K562 (cell line): ENCODE results near the gene BLOC1S4. TPM values are rescaled to one million over a fixed set of nuclear protein-coding genes. Genes with fewer than 3 reads are reported as not detected.

Source experiments
- CBX3 ChIP-seq, 2 experiments: IDR thresholded peaks; 1 replicate in 1 of 2; 2 replicates in 1 of 2; pipeline ENCODE4 v1.6.1; 2012; ENCODE audit warnings: inconsistent platforms in 2 of 2, low read length in 2 of 2, borderline replicate concordance in 1 of 2, control low read depth in 1 of 2
- CC2D1A ChIP-seq: fragments of 450-650 bp; IDR thresholded peaks from 2 replicates; pipeline ENCODE4 v1.6.1; 2017; ENCODE audit warnings: mild to moderate bottlenecking
- ELF4 ChIP-seq: fragments of 450-650 bp; formaldehyde crosslinking; IDR thresholded peaks from 2 replicates; pipeline ENCODE4 v1.4.0; 2022; ENCODE audit warnings: missing genetic modification characterization
- FOS ChIP-seq: IDR thresholded peaks from 3 replicates; pipeline ENCODE4 v1.6.1; 2011; ENCODE audit not compliant: insufficient read length; ENCODE audit errors: extremely low read depth
- HCFC1 ChIP-seq: IDR thresholded peaks from 2 replicates; pipeline ENCODE4 v1.6.1; 2012; ENCODE audit warnings: low read depth, low read length, improper control_type of control experiment
- NR2C1 ChIP-seq, 2 experiments: fragments of 450-650 bp; IDR thresholded peaks; 2 replicates each; pipeline ENCODE4 v1.6.1; 2017; ENCODE audit warnings: mild to moderate bottlenecking in 2 of 2, antibody characterized with exemption in 1 of 2, inconsistent platforms in 1 of 2, missing compliant biosample characterization in 1 of 2, missing genetic modification characterization in 1 of 2
- PHF20 ChIP-seq: fragments of 450-650 bp; IDR thresholded peaks from 2 replicates; pipeline ENCODE4 v1.6.1; 2018; ENCODE audit not compliant: partially characterized antibody
- RBFOX2 ChIP-seq: fragments of 200-400 bp; formaldehyde crosslinking; IDR thresholded peaks from 2 replicates; pipeline ENCODE4 v1.6.1; 2017; ENCODE audit warnings: low read depth, mild to moderate bottlenecking, low read length, moderate library complexity
- RHOXF2B ChIP-seq: fragments of 250-450 bp; sonication (Bioruptor Pico); conservative IDR thresholded peaks from 2 replicates; pipeline ENCODE4 v1.5.1; 2021
- SMARCB1 ChIP-seq: IDR thresholded peaks from 2 replicates; pipeline ENCODE4 v1.6.1; 2011; ENCODE audit warnings: improper control_type of control experiment, low read depth; ENCODE audit not compliant: insufficient read length
- ZNF121 ChIP-seq: sonication (generic); formaldehyde crosslinking; conservative IDR thresholded peaks from 2 replicates; pipeline ENCODE4 v1.8.0; 2022; ENCODE audit warnings: missing genetic modification reagents
- ZNF184 ChIP-seq: sonication (generic); formaldehyde crosslinking; IDR thresholded peaks from 2 replicates; pipeline ENCODE4 v1.5.0; 2020; ENCODE audit warnings: missing genetic modification reagents
- ZNF23 ChIP-seq: fragments of 250-450 bp; sonication (Bioruptor Pico); IDR thresholded peaks from 2 replicates; pipeline ENCODE4 v1.4.0; 2020; ENCODE audit warnings: mild to moderate bottlenecking
- ZNF431 ChIP-seq: sonication (generic); formaldehyde crosslinking; IDR thresholded peaks from 2 replicates; pipeline ENCODE4 v1.8.0; 2022; ENCODE audit warnings: mild to moderate bottlenecking, missing genetic modification reagents
- polyA plus RNA-seq, 8 experiments: library from polyadenylated mRNA; depleted of rRNA in 4 of 8; stranded (reverse) in 5 of 8; unstranded in 3 of 8; fragments of >200 nt; fragmentation: Nextera tagmentation in 2 of 8; fragmentation: Illumina TruSeq in 1 of 8; extraction: Ambion mirVana in 2 of 8; extraction: Trizol in 1 of 8; gene quantifications; 2 replicates each; pipeline versions ENCODE4 v1.2.1 to v1.2.3, GENCODE V29; 2011 to 2014; ENCODE audit warnings: inconsistent platforms in 1 of 8, missing spikeins in 1 of 8
- total RNA-seq, 7 experiments: library from RNA; depleted of rRNA in 6 of 7; stranded (reverse); fragments of >200 nt in 6 of 7; fragmentation: Illumina TruSeq in 2 of 7; extraction: Trizol in 2 of 7; gene quantifications; 2 replicates each; pipeline versions ENCODE4 v1.2.1 to v1.2.3, GENCODE V29; 2011 to 2021; ENCODE audit warnings: low replicate concordance in 1 of 7
- TF ChIP-seq, protein P1 (sequence below): fragments of 200-800 bp; sonication (Bioruptor generic); IDR thresholded peaks from 2 replicates; pipeline ENCODE4 v1.6.1; 2016; ENCODE audit warnings: missing genetic modification characterization, missing compliant biosample characterization
- TF ChIP-seq, protein P2 (sequence below): sonication (generic); formaldehyde crosslinking; IDR thresholded peaks from 2 replicates; pipeline ENCODE4 v1.8.1; 2023; ENCODE audit warnings: mild to moderate bottlenecking, missing genetic modification reagents
- TF ChIP-seq, protein P3 (sequence below): sonication (generic); formaldehyde crosslinking; IDR thresholded peaks from 2 replicates; pipeline ENCODE4 v1.5.0; 2020; ENCODE audit warnings: missing genetic modification reagents
- TF ChIP-seq, protein P4 (sequence below): fragments of 250-450 bp; sonication (Bioruptor Pico); IDR thresholded peaks from 2 replicates; pipeline ENCODE4 v1.5.0; 2021
- TF ChIP-seq, protein P5 (sequence below): fragments of 450-650 bp; IDR thresholded peaks from 2 replicates; pipeline ENCODE4 v1.6.1; 2016; ENCODE audit warnings: low read depth, mild to moderate bottlenecking, moderate library complexity

BLOC1S4 gene
- total and polyA plus RNA-seq, 9 of the 15 experiments (the other 6 are each of a cell fraction or from before 2014, with no cell fraction given), result 3.1 to 31.6 (median 11.2) TPM

DNA sequence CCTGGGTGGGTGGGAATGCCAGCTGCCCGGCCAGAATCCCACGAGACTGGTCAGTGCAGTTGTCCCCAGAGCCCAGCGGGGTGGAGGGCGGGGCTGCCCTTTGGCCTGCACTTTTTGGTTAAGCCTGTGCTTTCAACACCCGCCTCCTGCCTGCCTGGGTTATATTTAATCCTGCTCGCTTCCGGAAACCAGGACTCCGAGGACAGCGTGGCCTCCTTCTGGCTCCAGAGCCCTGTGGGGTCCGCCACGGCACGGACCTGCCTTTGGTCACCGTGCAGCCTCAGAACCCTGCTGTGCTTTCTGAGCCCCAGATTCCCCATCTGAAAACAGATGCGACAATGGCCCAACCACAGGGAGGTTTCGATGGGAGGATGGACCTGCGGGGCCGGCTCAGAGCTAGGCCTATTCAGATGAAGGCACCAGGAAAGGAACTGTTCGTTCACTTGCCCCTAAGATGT lies 37.2 kb downstream of the BLOC1S4 start (continued):
- TF ChIP-seq, protein P1, sequence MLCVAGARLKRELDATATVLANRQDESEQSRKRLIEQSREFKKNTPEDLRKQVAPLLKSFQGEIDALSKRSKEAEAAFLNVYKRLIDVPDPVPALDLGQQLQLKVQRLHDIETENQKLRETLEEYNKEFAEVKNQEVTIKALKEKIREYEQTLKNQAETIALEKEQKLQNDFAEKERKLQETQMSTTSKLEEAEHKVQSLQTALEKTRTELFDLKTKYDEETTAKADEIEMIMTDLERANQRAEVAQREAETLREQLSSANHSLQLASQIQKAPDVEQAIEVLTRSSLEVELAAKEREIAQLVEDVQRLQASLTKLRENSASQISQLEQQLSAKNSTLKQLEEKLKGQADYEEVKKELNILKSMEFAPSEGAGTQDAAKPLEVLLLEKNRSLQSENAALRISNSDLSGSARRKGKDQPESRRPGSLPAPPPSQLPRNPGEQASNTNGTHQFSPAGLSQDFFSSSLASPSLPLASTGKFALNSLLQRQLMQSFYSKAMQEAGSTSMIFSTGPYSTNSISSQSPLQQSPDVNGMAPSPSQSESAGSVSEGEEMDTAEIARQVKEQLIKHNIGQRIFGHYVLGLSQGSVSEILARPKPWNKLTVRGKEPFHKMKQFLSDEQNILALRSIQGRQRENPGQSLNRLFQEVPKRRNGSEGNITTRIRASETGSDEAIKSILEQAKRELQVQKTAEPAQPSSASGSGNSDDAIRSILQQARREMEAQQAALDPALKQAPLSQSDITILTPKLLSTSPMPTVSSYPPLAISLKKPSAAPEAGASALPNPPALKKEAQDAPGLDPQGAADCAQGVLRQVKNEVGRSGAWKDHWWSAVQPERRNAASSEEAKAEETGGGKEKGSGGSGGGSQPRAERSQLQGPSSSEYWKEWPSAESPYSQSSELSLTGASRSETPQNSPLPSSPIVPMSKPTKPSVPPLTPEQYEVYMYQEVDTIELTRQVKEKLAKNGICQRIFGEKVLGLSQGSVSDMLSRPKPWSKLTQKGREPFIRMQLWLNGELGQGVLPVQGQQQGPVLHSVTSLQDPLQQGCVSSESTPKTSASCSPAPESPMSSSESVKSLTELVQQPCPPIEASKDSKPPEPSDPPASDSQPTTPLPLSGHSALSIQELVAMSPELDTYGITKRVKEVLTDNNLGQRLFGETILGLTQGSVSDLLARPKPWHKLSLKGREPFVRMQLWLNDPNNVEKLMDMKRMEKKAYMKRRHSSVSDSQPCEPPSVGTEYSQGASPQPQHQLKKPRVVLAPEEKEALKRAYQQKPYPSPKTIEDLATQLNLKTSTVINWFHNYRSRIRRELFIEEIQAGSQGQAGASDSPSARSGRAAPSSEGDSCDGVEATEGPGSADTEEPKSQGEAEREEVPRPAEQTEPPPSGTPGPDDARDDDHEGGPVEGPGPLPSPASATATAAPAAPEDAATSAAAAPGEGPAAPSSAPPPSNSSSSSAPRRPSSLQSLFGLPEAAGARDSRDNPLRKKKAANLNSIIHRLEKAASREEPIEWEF (CRISPR knock-in tag), result no peak
- TF ChIP-seq PHF20, result peak; percentile 10
- TF ChIP-seq ZNF431, result no peak
- no peak for TF ChIP-seq ZNF121 (CRISPR knock-in tag)
- no peak for TF ChIP-seq FOS
- TF ChIP-seq ZNF184, result no peak
- peak; percentile 62; the same call in 1 of the 2 replicates for TF ChIP-seq NR2C1 (IDR thresholded peaks at IDR 0.05)
- TF ChIP-seq NR2C1 (tag; IDR thresholded peaks at IDR 0.05), result peak; percentile 84
- TF ChIP-seq ELF4 (CRISPR knock-in tag), result no peak
- TF ChIP-seq, protein P2, sequence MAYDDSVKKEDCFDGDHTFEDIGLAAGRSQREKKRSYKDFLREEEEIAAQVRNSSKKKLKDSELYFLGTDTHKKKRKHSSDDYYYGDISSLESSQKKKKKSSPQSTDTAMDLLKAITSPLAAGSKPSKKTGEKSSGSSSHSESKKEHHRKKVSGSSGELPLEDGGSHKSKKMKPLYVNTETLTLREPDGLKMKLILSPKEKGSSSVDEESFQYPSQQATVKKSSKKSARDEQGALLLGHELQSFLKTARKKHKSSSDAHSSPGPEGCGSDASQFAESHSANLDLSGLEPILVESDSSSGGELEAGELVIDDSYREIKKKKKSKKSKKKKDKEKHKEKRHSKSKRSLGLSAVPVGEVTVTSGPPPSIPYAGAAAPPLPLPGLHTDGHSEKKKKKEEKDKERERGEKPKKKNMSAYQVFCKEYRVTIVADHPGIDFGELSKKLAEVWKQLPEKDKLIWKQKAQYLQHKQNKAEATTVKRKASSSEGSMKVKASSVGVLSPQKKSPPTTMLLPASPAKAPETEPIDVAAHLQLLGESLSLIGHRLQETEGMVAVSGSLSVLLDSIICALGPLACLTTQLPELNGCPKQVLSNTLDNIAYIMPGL, result no peak
- no peak; the same call in 1 of the 2 replicates for TF ChIP-seq CC2D1A
- TF ChIP-seq, protein P3, sequence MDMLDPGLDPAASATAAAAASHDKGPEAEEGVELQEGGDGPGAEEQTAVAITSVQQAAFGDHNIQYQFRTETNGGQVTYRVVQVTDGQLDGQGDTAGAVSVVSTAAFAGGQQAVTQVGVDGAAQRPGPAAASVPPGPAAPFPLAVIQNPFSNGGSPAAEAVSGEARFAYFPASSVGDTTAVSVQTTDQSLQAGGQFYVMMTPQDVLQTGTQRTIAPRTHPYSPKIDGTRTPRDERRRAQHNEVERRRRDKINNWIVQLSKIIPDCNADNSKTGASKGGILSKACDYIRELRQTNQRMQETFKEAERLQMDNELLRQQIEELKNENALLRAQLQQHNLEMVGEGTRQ (CRISPR knock-in tag), result no peak
- TF ChIP-seq HCFC1, result no peak
- TF ChIP-seq, protein P4, sequence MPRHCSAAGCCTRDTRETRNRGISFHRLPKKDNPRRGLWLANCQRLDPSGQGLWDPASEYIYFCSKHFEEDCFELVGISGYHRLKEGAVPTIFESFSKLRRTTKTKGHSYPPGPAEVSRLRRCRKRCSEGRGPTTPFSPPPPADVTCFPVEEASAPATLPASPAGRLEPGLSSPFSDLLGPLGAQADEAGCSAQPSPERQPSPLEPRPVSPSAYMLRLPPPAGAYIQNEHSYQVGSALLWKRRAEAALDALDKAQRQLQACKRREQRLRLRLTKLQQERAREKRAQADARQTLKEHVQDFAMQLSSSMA (CRISPR knock-in tag), result no peak
- TF ChIP-seq SMARCB1, result no peak
- TF ChIP-seq CBX3 (IDR thresholded peaks at IDR 0.05; ENCODE audit: borderline replicate concordance in 1 of 2, low read length in 2 of 2), result no peak
- TF ChIP-seq ZNF23, result no peak
- peak; percentile 82 for TF ChIP-seq RBFOX2
- TF ChIP-seq, protein P5, sequence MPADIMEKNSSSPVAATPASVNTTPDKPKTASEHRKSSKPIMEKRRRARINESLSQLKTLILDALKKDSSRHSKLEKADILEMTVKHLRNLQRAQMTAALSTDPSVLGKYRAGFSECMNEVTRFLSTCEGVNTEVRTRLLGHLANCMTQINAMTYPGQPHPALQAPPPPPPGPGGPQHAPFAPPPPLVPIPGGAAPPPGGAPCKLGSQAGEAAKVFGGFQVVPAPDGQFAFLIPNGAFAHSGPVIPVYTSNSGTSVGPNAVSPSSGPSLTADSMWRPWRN, result no peak
- TF ChIP-seq RHOXF2B, result no peak
